ENCODE measurements around the gene CLIP1.

The CLIP1 gene

DNA sequence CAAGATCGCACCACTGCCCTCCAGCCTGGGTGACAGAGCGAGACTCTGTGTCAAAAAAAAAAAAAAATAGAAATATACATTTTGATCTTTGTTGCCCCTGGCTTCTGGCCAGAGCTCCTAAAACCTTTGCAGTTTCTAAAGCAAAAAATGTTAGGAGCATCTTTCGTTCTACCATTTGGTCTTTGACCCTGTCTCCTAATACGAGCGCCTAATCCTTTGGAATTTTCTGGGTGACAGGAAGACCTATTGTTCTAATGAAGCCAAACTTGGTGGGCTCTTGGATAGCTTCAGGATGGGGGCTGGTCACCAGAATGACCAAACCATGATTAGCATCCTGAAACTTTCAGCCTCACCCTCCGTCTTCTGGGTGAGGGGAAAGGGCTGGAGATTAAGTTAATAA, 32.3 kb upstream of the CLIP1 start:
- no peaks in the 10 kb centered on the region for H3K79me2 ChIP-seq (ENCODE audit: insufficient read depth, low read length)
- H3K27ac ChIP-seq (ENCODE audit: low read length), result no peak overlapping the region
- no peak for ATAC-seq (ENCODE audit: insufficient read depth, low read depth)
- H3K9me3 ChIP-seq (ENCODE audit: insufficient read depth, low read length, severe bottlenecking), result no peaks in the 10 kb centered on the region
- no peaks in the 10 kb centered on the region for H3K27me3 ChIP-seq (ENCODE audit: insufficient read depth, low read length, poor library complexity)
- H3K4me2 ChIP-seq (ENCODE audit: insufficient read depth, low read length), result no peak overlapping the region
- H3K4me1 ChIP-seq (ENCODE audit: insufficient read depth, low read length), result peaks cover 25% of the 10 kb centered on the region
- TF ChIP-seq, protein P1, sequence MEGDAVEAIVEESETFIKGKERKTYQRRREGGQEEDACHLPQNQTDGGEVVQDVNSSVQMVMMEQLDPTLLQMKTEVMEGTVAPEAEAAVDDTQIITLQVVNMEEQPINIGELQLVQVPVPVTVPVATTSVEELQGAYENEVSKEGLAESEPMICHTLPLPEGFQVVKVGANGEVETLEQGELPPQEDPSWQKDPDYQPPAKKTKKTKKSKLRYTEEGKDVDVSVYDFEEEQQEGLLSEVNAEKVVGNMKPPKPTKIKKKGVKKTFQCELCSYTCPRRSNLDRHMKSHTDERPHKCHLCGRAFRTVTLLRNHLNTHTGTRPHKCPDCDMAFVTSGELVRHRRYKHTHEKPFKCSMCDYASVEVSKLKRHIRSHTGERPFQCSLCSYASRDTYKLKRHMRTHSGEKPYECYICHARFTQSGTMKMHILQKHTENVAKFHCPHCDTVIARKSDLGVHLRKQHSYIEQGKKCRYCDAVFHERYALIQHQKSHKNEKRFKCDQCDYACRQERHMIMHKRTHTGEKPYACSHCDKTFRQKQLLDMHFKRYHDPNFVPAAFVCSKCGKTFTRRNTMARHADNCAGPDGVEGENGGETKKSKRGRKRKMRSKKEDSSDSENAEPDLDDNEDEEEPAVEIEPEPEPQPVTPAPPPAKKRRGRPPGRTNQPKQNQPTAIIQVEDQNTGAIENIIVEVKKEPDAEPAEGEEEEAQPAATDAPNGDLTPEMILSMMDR (IDR thresholded peaks at IDR 0.05; ENCODE audit: borderline replicate concordance, extremely low read depth, low read length, poor library complexity, severe bottlenecking), result no peak
- no peak for TF ChIP-seq EZH2 (IDR thresholded peaks at IDR 0.05; ENCODE audit: borderline replicate concordance, low read depth, low read length, severe bottlenecking)
- H4K20me1 ChIP-seq (ENCODE audit: insufficient read depth, low read length), result no peaks in the 10 kb centered on the region
- H3K4me3 ChIP-seq (ENCODE audit: low read depth in 1 of 2, low read length in 2 of 2), result no peak overlapping the region
- H3K9ac ChIP-seq (ENCODE audit: low read depth, low read length), result no peak overlapping the region
- no peak for DNase-seq
- H3K36me3 ChIP-seq (ENCODE audit: insufficient read depth, low read length), result no peaks in the 10 kb centered on the region
- H2AFZ ChIP-seq (ENCODE audit: low read depth, low read length), result no peak overlapping the region

GRCh38 chr12:122454250-122454721, 31.8 kb upstream of the CLIP1 start:
- Histone ChIP-seq H3K9me3 (ENCODE audit: insufficient read depth, low read length, severe bottlenecking) (no peaks in the 10 kb centered on the region), H3K4me2 (ENCODE audit: insufficient read depth, low read length) (0 out of 2 replicates have a peak overlapping the region, but pooled peaks have one; percentile 56), H3K27me3 (ENCODE audit: insufficient read depth, low read length, poor library complexity) (no peaks in the 10 kb centered on the region), H3K9ac (ENCODE audit: low read depth, low read length) (no peak overlapping the region; the same call in 1 of the 2 replicates), H3K36me3 (ENCODE audit: insufficient read depth, low read length) (no peaks in the 10 kb centered on the region), H3K79me2 (ENCODE audit: insufficient read depth, low read length) (no peaks in the 10 kb centered on the region), H4K20me1 (ENCODE audit: insufficient read depth, low read length) (no peaks in the 10 kb centered on the region), H3K27ac (ENCODE audit: low read length) (peak overlapping the region; percentile 82), H2AFZ (ENCODE audit: low read depth, low read length) (peak overlapping the region; percentile 71), H3K4me3 (ENCODE audit: low read depth in 1 of 2, low read length in 2 of 2) (no peak overlapping the region), H3K4me1 (ENCODE audit: insufficient read depth, low read length) (peaks cover 25% of the 10 kb centered on the region)
- peak; percentile 16; the same call in 1 of the 3 replicates for ATAC-seq (ENCODE audit: insufficient read depth, low read depth)
- no peak for DNase-seq
- TF ChIP-seq, protein P1 (IDR thresholded peaks at IDR 0.05; ENCODE audit: borderline replicate concordance, extremely low read depth, low read length, poor library complexity, severe bottlenecking), result no peak
- TF ChIP-seq EZH2 (IDR thresholded peaks at IDR 0.05; ENCODE audit: borderline replicate concordance, low read depth, low read length, severe bottlenecking), result no peak

- Histone ChIP-seq H3K9ac (ENCODE audit: low read depth, low read length) (peak overlapping the region; percentile 34), H2AFZ (ENCODE audit: low read depth, low read length) (peak overlapping the region; percentile 73), H3K4me3 (ENCODE audit: low read depth in 1 of 2, low read length in 2 of 2) (no peak overlapping the region), H3K27me3 (ENCODE audit: insufficient read depth, low read length, poor library complexity) (no peaks in the 10 kb centered on the region), H4K20me1 (ENCODE audit: insufficient read depth, low read length) (no peaks in the 10 kb centered on the region), H3K4me1 (ENCODE audit: insufficient read depth, low read length) (peaks cover 25% of the 10 kb centered on the region), H3K36me3 (ENCODE audit: insufficient read depth, low read length) (no peaks in the 10 kb centered on the region), H3K79me2 (ENCODE audit: insufficient read depth, low read length) (no peaks in the 10 kb centered on the region), H3K27ac (ENCODE audit: low read length) (peak overlapping the region; percentile 86), H3K4me2 (ENCODE audit: insufficient read depth, low read length) (peak overlapping the region; percentile 56), H3K9me3 (ENCODE audit: insufficient read depth, low read length, severe bottlenecking) (no peaks in the 10 kb centered on the region)
- TF ChIP-seq, protein P1 (IDR thresholded peaks at IDR 0.05; ENCODE audit: borderline replicate concordance, extremely low read depth, low read length, poor library complexity, severe bottlenecking), result no peak
- no peak for TF ChIP-seq EZH2 (IDR thresholded peaks at IDR 0.05; ENCODE audit: borderline replicate concordance, low read depth, low read length, severe bottlenecking)
- DNase-seq, result no peak
- peak; percentile 38; the same call in 2 of the 3 replicates for ATAC-seq (ENCODE audit: insufficient read depth, low read depth)
Measured at GRCh38 chr12:122452701-122453285, 30.3 kb upstream of the CLIP1 start.
